ENCODE results near the gene ZNF727. TPM values are rescaled to one million over a fixed set of nuclear protein-coding genes. Genes with fewer than 3 reads are reported as not detected.
"Not testable (repeated sequence)": the region's sequence is repeated elsewhere in the genome, so short reads cannot be mapped to it uniquely, and the experiment has no call there.

The ZNF727 gene
- not detected for total RNA-seq

GRCh38 chr7:64045301-64046040, at the start of gene ZNF727:
Gene ZNF727, plus strand, starts transcription at chr7:64045434. Its CDS starts 188 bp downstream, at chr7:64045622.
- DNase-seq: peak; percentile 59

- DNase-seq: no peak
Measured at GRCh38 chr7:63998549-63998948, 46.7 kb upstream of the ZNF727 start, which contains the start of gene ZNF722. Gene ZNF722, plus strand, starts transcription at chr7:63998849. Its CDS starts 113 bp downstream, at chr7:63998962.

- not testable (repeated sequence) for DNase-seq
Measured at GRCh38 chr7:64015496-64015895, 29.7 kb upstream of the ZNF727 start.

- DNase-seq: no peak
Measured at GRCh38 chr7:64035388-64035787, 9.8 kb upstream of the ZNF727 start.

GRCh38 chr7:64037095-64037494, 8.1 kb upstream of the ZNF727 start:
- no peak for DNase-seq

GRCh38 chr7:64046041-64046389, 781 bp downstream of the ZNF727 start:
- DNase-seq: no peak

GRCh38 chr7:64077837-64078698, 32.8 kb downstream of the ZNF727 start:
- DNase-seq: not testable (repeated sequence)

GRCh38 chr7:64078699-64078994, 33.4 kb downstream of the ZNF727 start:
- no peak for DNase-seq

- no peak for DNase-seq
Measured at GRCh38 chr7:64087501-64087900, 42.3 kb downstream of the ZNF727 start.

GRCh38 chr7:64088863-64089262, 43.6 kb downstream of the ZNF727 start:
- DNase-seq: not testable (repeated sequence)

Other genes with a start within 250 kb of the ZNF727 start
- gene ZNF722, start 46.6 kb upstream of the ZNF727 start, total RNA-seq: not detected
- gene ZNF735, start 161.8 kb downstream of the ZNF727 start, total RNA-seq: not detected
- not detected for gene ZNF679, start 183.0 kb downstream of the ZNF727 start, total RNA-seq

All from tongue (tissue), 2 donors.